Suprapubic skin (tissue), 4 donors: ENCODE data around the gene PGPEP1. TPM values are rescaled to one million over a fixed set of nuclear protein-coding genes. Genes with fewer than 3 reads are reported as not detected.

Experiments
- DNase-seq, 2 donors: peaks; one replicate each; pipeline ENCODE4 v3.0.0-alpha.2; 2019; ENCODE audit warnings: low spot score in 2 of 2
- H3K27ac ChIP-seq: fragments of 200-600 bp; sonication (generic); one replicate; pipeline ENCODE4 v1.5.1; 2019
- H3K27me3 ChIP-seq: fragments of 200-600 bp; sonication (generic); one replicate; pipeline ENCODE4 v1.5.1; 2019
- H3K36me3 ChIP-seq: fragments of 200-600 bp; sonication (generic); one replicate; pipeline ENCODE4 v1.5.1; 2019
- H3K4me1 ChIP-seq: fragments of 200-600 bp; sonication (generic); one replicate; pipeline ENCODE4 v1.5.1; 2019
- H3K4me3 ChIP-seq: fragments of 200-600 bp; sonication (generic); one replicate; pipeline ENCODE4 v1.5.1; 2019; ENCODE audit warnings: mild to moderate bottlenecking
- H3K9me3 ChIP-seq: fragments of 200-600 bp; sonication (generic); one replicate; pipeline ENCODE4 v1.5.1; 2019
- CTCF ChIP-seq, 2 donors: fragments of 200-600 bp in 1 of 2; fragments of 450-650 bp in 1 of 2; sonication (generic) in 1 of 2; IDR thresholded peaks; one replicate each; pipeline ENCODE4 v1.5.1; 2016 to 2019; ENCODE audit warnings: antibody characterized with exemption in 2 of 2, mild to moderate bottlenecking in 1 of 2, moderate library complexity in 1 of 2
- EP300 ChIP-seq: sonication (generic); formaldehyde crosslinking; IDR thresholded peaks from one replicate; pipeline ENCODE4 v1.6.1; 2017; ENCODE audit warnings: antibody characterized with exemption
- POLR2A ChIP-seq, 2 donors: fragments of 450-650 bp; IDR thresholded peaks; one replicate each; pipeline ENCODE4 v1.6.1; 2017; ENCODE audit warnings: antibody characterized with exemption in 2 of 2, mild to moderate bottlenecking in 2 of 2, moderate library complexity in 2 of 2
- POLR2AphosphoS5 ChIP-seq, 3 donors: sonication (generic); formaldehyde crosslinking; IDR thresholded peaks; one replicate each; pipeline ENCODE4 v1.6.1; 2017; ENCODE audit warnings: antibody characterized with exemption in 3 of 3
- WGBS: methylation state at CpG from one replicate; pipeline ENCODE4 v1.1.5; 2018; 5-methylcytosine and 5-hydroxymethylcytosine counted together
- total RNA-seq, 4 donors: library from RNA; depleted of rRNA; stranded (reverse); fragments of >200 nt; gene quantifications; one replicate each; pipeline ENCODE4 v1.1.0, GENCODE V29; 2016

The PGPEP1 gene
- total RNA-seq, 4 donors from 2014 or later = 4.6 to 8.0 (median 7.6) TPM

- Histone ChIP-seq H3K27ac (no peak overlapping the region), H3K4me1 (peaks cover 32% of the 10 kb centered on the region), H3K27me3 (peaks cover 8% of the 10 kb centered on the region), H3K9me3 (no peaks in the 10 kb centered on the region), H3K4me3 (peak overlapping the region; percentile 19), H3K36me3 (no peaks in the 10 kb centered on the region)
- WGBS = 62% methylated on average over 12 of the region's 14 CpGs
- TF ChIP-seq POLR2AphosphoS5 (IDR thresholded peaks at IDR 0.05) (no peak), EP300 (no peak), POLR2A (IDR thresholded peaks at IDR 0.05) (no peak), CTCF (IDR thresholded peaks at IDR 0.05) (no peak)
- no peak for DNase-seq
These were observed 46.3 kb downstream of the PGPEP1 start for GRCh38 chr19:18386543-18387271.

- no peak overlapping the region for H3K27ac ChIP-seq
- no peaks in the 10 kb centered on the region for H3K36me3 ChIP-seq
- 27% methylated on average over 11 of the region's 86 CpGs for WGBS
- no peaks in the 10 kb centered on the region for H3K9me3 ChIP-seq
- peak; percentile 81 to 87 for DNase-seq
- peak overlapping the region; percentile 37 for H3K4me3 ChIP-seq
- no peak for TF ChIP-seq EP300
- no peak for TF ChIP-seq POLR2A (IDR thresholded peaks at IDR 0.05)
- peak; percentile 97 to 100 for TF ChIP-seq CTCF (IDR thresholded peaks at IDR 0.05)
- TF ChIP-seq POLR2AphosphoS5 (IDR thresholded peaks at IDR 0.05) = peak in 1 of 3 donors; percentile 44
- H3K27me3 ChIP-seq = peaks cover 8% of the 10 kb centered on the region
- peaks cover 32% of the 10 kb centered on the region for H3K4me1 ChIP-seq
These were observed 47.9 kb downstream of the PGPEP1 start for GRCh38 chr19:18388100-18388959.

GRCh38 chr19:18388960-18389725, 48.7 kb downstream of the PGPEP1 start:
- Histone ChIP-seq H3K4me3 (peak overlapping the region; percentile 37), H3K9me3 (no peaks in the 10 kb centered on the region), H3K27ac (no peak overlapping the region), H3K27me3 (peaks cover 8% of the 10 kb centered on the region), H3K4me1 (peaks cover 32% of the 10 kb centered on the region), H3K36me3 (no peaks in the 10 kb centered on the region)
- WGBS = 80% methylated on average over 13 of the region's 13 CpGs
- DNase-seq = no peak
- TF ChIP-seq POLR2A (IDR thresholded peaks at IDR 0.05) = no peak
- no peak for TF ChIP-seq CTCF (IDR thresholded peaks at IDR 0.05)
- TF ChIP-seq EP300 = no peak
- no peak for TF ChIP-seq POLR2AphosphoS5 (IDR thresholded peaks at IDR 0.05)

GRCh38 chr19:18389726-18390064, 49.3 kb downstream of the PGPEP1 start:
- peaks cover 32% of the 10 kb centered on the region for H3K4me1 ChIP-seq
- no peaks in the 10 kb centered on the region for H3K36me3 ChIP-seq
- no peak for TF ChIP-seq EP300
- TF ChIP-seq CTCF (IDR thresholded peaks at IDR 0.05) = no peak
- TF ChIP-seq POLR2A (IDR thresholded peaks at IDR 0.05) = no peak
- no peak for TF ChIP-seq POLR2AphosphoS5 (IDR thresholded peaks at IDR 0.05)

More at GRCh38 chr19:18389726-18390064, 49.3 kb downstream of the PGPEP1 start:
- H3K9me3 ChIP-seq = no peaks in the 10 kb centered on the region
- no peak for DNase-seq
- H3K4me3 ChIP-seq = no peak overlapping the region
- H3K27ac ChIP-seq = no peak overlapping the region
- peaks cover 8% of the 10 kb centered on the region for H3K27me3 ChIP-seq
